SK-N-MC (cell line): ENCODE measurements around the gene GAL3ST3.
A peak's percentile ranks its signal among the peaks of the same experiment; 100 is the strongest.

Source experiments
- DNase-seq: peaks from one replicate; pipeline ENCODE4 v3.0.0-alpha.2; 2011; ENCODE audit warnings: low read depth, low spot score
- H3K27ac ChIP-seq: fragments of 200-600 bp; sonication (generic); 2 replicates; pipeline ENCODE4 v1.5.1; 2016; ENCODE audit warnings: mixed run types
- H3K36me3 ChIP-seq: fragments of 200-600 bp; sonication (generic); 2 replicates; pipeline ENCODE4 v1.6.1; 2017; ENCODE audit warnings: antibody characterized with exemption, low read length, mixed read lengths; ENCODE audit not compliant: insufficient read depth
- H3K4me3 ChIP-seq: fragments of 200-600 bp; sonication (generic); 2 replicates; pipeline ENCODE4 v1.5.1; 2016
- H3K9ac ChIP-seq: fragments of 200-600 bp; sonication (generic); 2 replicates; pipeline ENCODE4 v1.8.0; 2017; ENCODE audit warnings: mixed run types, mixed read lengths; ENCODE audit not compliant: insufficient read length
- H3K9me3 ChIP-seq: fragments of 200-600 bp; sonication (generic); 2 replicates; pipeline ENCODE4 v1.6.1; 2017; ENCODE audit warnings: low read depth, mild to moderate bottlenecking, antibody characterized with exemption, low read length, moderate library complexity, mixed read lengths
- EZH2 ChIP-seq: fragments of 200-600 bp; sonication (generic); IDR thresholded peaks from one replicate; pipeline ENCODE4 v1.6.1; 2017; ENCODE audit warnings: antibody characterized with exemption
- FOXP2 ChIP-seq: optimal IDR thresholded peaks from 2 replicates; pipeline ENCODE3; 2011; ENCODE audit warnings: mild to moderate bottlenecking, moderate library complexity; ENCODE audit not compliant: insufficient read depth; ENCODE audit errors: extremely low read length, control extremely low read depth
- POLR2AphosphoS5 ChIP-seq: IDR thresholded peaks from 2 replicates; pipeline ENCODE4 v1.6.1; 2012; ENCODE audit warnings: mild to moderate bottlenecking, low read depth, low read length, borderline replicate concordance

GAL3ST3 gene

GRCh38 chr11:66051766-66052663, 3.1 kb upstream of the GAL3ST3 start, which contains the start of gene SF3B2:
TSS of gene SF3B2 (plus strand) at chr11:66052364. CDS start at chr11:66052385, 21 bp downstream.
- peak; percentile 75 for DNase-seq
- Histone ChIP-seq H3K4me3 (peak within 1 kb of the TSS; percentile 98), H3K9me3 (no peaks in the 10 kb centered on the region), H3K9ac (peak within 1 kb of the TSS; percentile 93), H3K36me3 (peaks cover 34% of the 10 kb centered on the region), H3K27ac (peak within 1 kb of the TSS; percentile 92)
- peak; percentile 74; the same call in 1 of the 2 replicates for TF ChIP-seq POLR2AphosphoS5
- TF ChIP-seq EZH2, result no peak

GRCh38 chr11:66051371-66051765, 2.4 kb upstream of the GAL3ST3 start:
- no peak for TF ChIP-seq EZH2
- TF ChIP-seq FOXP2, result no peak
- TF ChIP-seq POLR2AphosphoS5, result no peak
- Histone ChIP-seq H3K9ac (peak overlapping the region; percentile 91), H3K4me3 (peak overlapping the region; percentile 98), H3K36me3 (peaks cover 28% of the 10 kb centered on the region), H3K9me3 (no peaks in the 10 kb centered on the region), H3K27ac (peak overlapping the region; percentile 92)
- DNase-seq, result no peak

DNA sequence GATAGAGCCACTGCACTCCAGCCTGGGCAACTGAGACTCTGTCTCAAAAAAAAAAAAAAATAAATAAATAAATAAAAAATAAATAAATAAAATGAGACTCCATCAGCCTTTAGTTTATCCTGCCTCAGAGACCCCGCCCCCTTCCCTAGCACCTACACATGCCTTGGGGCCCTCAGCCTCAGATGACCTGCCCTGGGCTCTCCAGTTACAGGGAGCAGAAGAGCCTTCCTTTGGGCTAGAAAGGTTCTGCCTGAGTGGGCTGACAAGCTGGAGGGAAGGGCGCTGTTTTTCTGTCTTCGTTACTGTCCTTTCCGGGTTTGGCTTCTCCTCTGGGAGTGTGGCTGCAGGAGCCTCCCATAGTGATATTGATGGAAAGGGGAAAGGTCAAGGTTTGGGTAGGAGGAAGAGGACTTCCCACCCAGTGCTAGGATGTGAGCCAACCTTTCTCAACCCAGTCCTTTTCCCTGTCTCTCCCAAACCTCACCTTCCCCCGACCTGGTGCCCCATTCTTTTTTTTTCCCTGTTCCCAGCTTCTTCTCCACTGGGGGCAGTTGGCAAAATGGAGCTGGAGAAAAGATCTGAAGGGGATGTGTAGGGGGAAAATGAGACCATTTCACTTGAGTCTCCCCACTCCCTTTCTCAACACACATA, 1.7 kb upstream of the GAL3ST3 start:
- Histone ChIP-seq H3K36me3 (peaks cover 22% of the 10 kb centered on the region), H3K27ac (peak overlapping the region; percentile 92), H3K4me3 (peak overlapping the region; percentile 98; the same call in 1 of the 2 replicates), H3K9ac (peak overlapping the region; percentile 91), H3K9me3 (no peaks in the 10 kb centered on the region)
- TF ChIP-seq POLR2AphosphoS5 (no peak), EZH2 (no peak), FOXP2 (no peak)
- no peak for DNase-seq

- no peak overlapping the region for H3K27ac ChIP-seq
- DNase-seq, result no peak
- no peaks in the 10 kb centered on the region for H3K36me3 ChIP-seq
- TF ChIP-seq POLR2AphosphoS5 (no peak), FOXP2 (no peak), EZH2 (no peak)
- H3K4me3 ChIP-seq, result no peak overlapping the region
- H3K9me3 ChIP-seq, result no peaks in the 10 kb centered on the region
- H3K9ac ChIP-seq, result no peak overlapping the region
These were observed 1.2 kb downstream of the GAL3ST3 start for GRCh38 chr11:66047541-66048365.

DNA sequence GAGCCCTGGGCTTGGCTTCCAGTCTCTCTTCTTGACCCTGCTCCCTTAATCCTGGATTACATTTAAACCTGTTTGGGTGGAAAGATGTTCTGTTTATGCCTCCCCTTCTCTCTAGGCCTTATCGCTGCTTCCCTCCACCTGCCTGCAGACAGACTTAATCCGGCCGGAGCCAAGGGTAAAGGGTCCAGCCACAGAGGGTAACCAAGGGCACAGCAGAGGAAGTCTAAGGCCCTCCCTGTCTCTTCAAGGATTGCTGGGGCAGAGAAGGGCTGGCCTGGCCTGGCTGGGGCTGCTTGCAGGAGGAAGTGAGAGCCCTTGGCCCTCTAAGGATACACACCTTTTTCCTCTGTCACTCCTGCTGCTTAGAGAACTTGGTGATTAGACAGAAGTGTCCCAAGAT, 2.1 kb downstream of the GAL3ST3 start:
- no peak for DNase-seq

GRCh38 chr11:66045177-66045639, 3.8 kb downstream of the GAL3ST3 start:
- Histone ChIP-seq H3K9me3 (no peaks in the 10 kb centered on the region), H3K4me3 (peak overlapping the region; percentile 33; the same call in 1 of the 2 replicates), H3K36me3 (no peaks in the 10 kb centered on the region), H3K27ac (no peak overlapping the region), H3K9ac (no peak overlapping the region)
- peak; percentile 50 for DNase-seq
- TF ChIP-seq EZH2 (no peak), POLR2AphosphoS5 (no peak), FOXP2 (no peak)

More for the DNA sequence above, 2.1 kb downstream of the GAL3ST3 start:
- Histone ChIP-seq H3K4me3 (no peak overlapping the region), H3K9ac (no peak overlapping the region), H3K36me3 (no peaks in the 10 kb centered on the region), H3K9me3 (no peaks in the 10 kb centered on the region), H3K27ac (no peak overlapping the region)
- TF ChIP-seq FOXP2 (no peak), EZH2 (no peak), POLR2AphosphoS5 (no peak)

DNA sequence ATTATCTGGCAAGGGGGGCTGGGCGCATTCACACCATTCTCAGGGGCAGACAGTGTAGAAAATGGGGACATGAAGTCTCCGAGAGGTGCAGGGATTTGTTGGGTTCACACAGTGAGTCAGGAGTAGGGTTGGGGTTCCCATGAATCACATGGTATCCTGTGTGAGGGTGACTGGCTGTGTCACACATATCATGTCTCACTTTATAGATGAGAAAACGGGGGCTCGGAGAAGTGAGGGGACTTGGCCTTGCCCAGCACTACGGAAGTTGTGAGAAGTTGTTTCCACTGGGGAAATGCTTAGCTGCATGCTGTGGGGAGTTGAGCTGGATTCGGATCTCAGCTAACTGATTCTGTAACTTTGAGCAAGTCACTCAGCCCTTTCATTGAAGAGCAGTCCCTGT, 4.2 kb downstream of the GAL3ST3 start:
- Histone ChIP-seq H3K9me3 (no peaks in the 10 kb centered on the region), H3K27ac (no peak overlapping the region), H3K4me3 (peak overlapping the region; percentile 33; the same call in 1 of the 2 replicates), H3K36me3 (no peaks in the 10 kb centered on the region), H3K9ac (no peak overlapping the region)
- no peak for DNase-seq
- TF ChIP-seq POLR2AphosphoS5 (no peak), EZH2 (no peak), FOXP2 (no peak)
